GM12878 (cell line): Measurements from ENCODE around the gene PRKG1. TPM values are rescaled to one million over a fixed set of nuclear protein-coding genes. Genes with fewer than 3 reads are reported as not detected.

Experiments used
- ATAC-seq: fragments of 200-7000 bp; cut with Tn5 transposase; 3 replicates; pipeline ENCODE4 v1.9.1; 2020; ENCODE audit warnings: mild to moderate bottlenecking, moderate library complexity
- BruUV-seq: library from RNA; stranded (reverse); fragments of 400-500 nt; replicated peaks from 2 replicates; lab custom pipeline; 2021; lab: Mats Ljungman, UMichigan
- CTCF ChIA-PET: fragments of 300-600 bp; sonication (Branson Sonifier 250); formaldehyde crosslinking; extraction: SDS; loops from one replicate; lab custom pipeline; 2021; ENCODE audit warnings: inconsistent platforms; lab: Yijun Ruan, JAX
- POLR2A ChIA-PET: fragments of 350-600 bp; formaldehyde crosslinking; extraction: SDS; loops from one replicate; lab custom pipeline; 2021; ENCODE audit warnings: inconsistent platforms; lab: Charles Lee
- RAD21 ChIA-PET: fragments of 300-600 bp; sonication (Branson Sonifier 250); formaldehyde crosslinking; loops from one replicate; lab custom pipeline; 2023; ENCODE audit warnings: antibody characterized with exemption; ENCODE audit not compliant: unreplicated experiment; lab: Charles Lee
- SMC1A ChIA-PET: fragments of 300-600 bp; sonication (Branson Sonifier 250); formaldehyde crosslinking; loops from one replicate; lab custom pipeline; 2023; ENCODE audit not compliant: unreplicated experiment, uncharacterized antibody; lab: Charles Lee
- DNase-seq: peaks from one replicate; pipeline ENCODE4 v3.0.0-alpha.2; 2011; ENCODE audit warnings: low read depth, low spot score
- FAIRE-seq: peaks from 3 replicates; lab custom pipeline; 2011; peaks lifted over from hg19 to GRCh38; lab: Jason Lieb, UNC
- H2AFZ ChIP-seq: 2 replicates; pipeline ENCODE4 v1.6.0; 2011; ENCODE audit warnings: low read depth, low read length, control low read depth; ENCODE audit not compliant: control insufficient read depth
- H3K27ac ChIP-seq: 2 replicates; pipeline ENCODE4 v1.5.1; 2011; ENCODE audit warnings: control low read depth; ENCODE audit not compliant: control insufficient read depth, insufficient read depth
- H3K27me3 ChIP-seq, 2 experiments: replicated peaks in 1 of 2; 2 replicates each; pipeline versions ENCODE4 v1.6.0 to v1.6.1; 2011; ENCODE audit warnings: low read length in 1 of 2; ENCODE audit not compliant: control insufficient read depth in 2 of 2, insufficient read depth in 2 of 2
- H3K36me3 ChIP-seq, 2 experiments: 2 replicates each; pipeline ENCODE4 v1.5.1; 2011; ENCODE audit warnings: low read length in 1 of 2; ENCODE audit not compliant: control insufficient read depth in 2 of 2, insufficient read depth in 2 of 2
- H3K4me1 ChIP-seq: 2 replicates; pipeline ENCODE4 v1.6.1; 2011; ENCODE audit warnings: mild to moderate bottlenecking, low read length, moderate library complexity, mixed read lengths; ENCODE audit not compliant: control insufficient read depth, insufficient read depth
- H3K4me2 ChIP-seq: 2 replicates; pipeline ENCODE4 v1.6.0; 2011; ENCODE audit warnings: control low read depth; ENCODE audit not compliant: control insufficient read depth, insufficient read depth
- H3K4me3 ChIP-seq: fragments of 200-600 bp; sonication (generic); 2 replicates; pipeline ENCODE4 v1.5.1; 2016
- H3K79me2 ChIP-seq: 2 replicates; pipeline ENCODE4 v1.6.0; 2011; ENCODE audit warnings: low read length; ENCODE audit not compliant: control insufficient read depth, insufficient read depth
- H3K9ac ChIP-seq: 2 replicates; pipeline ENCODE4 v1.8.0; 2011; ENCODE audit warnings: low read length, control low read depth, mixed read lengths; ENCODE audit not compliant: control insufficient read depth, insufficient read depth
- H3K9me3 ChIP-seq: replicated peaks from 3 replicates; pipeline ENCODE4 v1.5.1; 2011; ENCODE audit warnings: mild to moderate bottlenecking, low read length; ENCODE audit not compliant: control insufficient read depth, insufficient read depth
- H4K20me1 ChIP-seq: 2 replicates; pipeline ENCODE4 v1.6.0; 2011; ENCODE audit not compliant: control insufficient read depth, insufficient read depth
- RB1 ChIP-seq: fragments of 450-650 bp; formaldehyde crosslinking; IDR thresholded peaks from 2 replicates; pipeline ENCODE4 v1.6.1; 2017; ENCODE audit warnings: mild to moderate bottlenecking, borderline replicate concordance
- SP1 ChIP-seq: IDR thresholded peaks from one replicate; pipeline ENCODE4 v1.6.1; 2011; ENCODE audit warnings: low read depth, low read length
- SREBF2 ChIP-seq: IDR thresholded peaks from 2 replicates; pipeline ENCODE4 v1.6.1; 2012; ENCODE audit warnings: mild to moderate bottlenecking, low read length
- WGBS: methylation state at CpG from one replicate; pipeline ENCODE4 v1.1.6; 2016; ENCODE audit warnings: low lambda C conversion rate; ENCODE audit not compliant: insufficient replicate concordance, insufficient coverage; ENCODE audit errors: missing lambda C conversion rate; 5-methylcytosine and 5-hydroxymethylcytosine counted together
- in situ Hi-C: fragments of 300-500 bp; cut with MboI; formaldehyde crosslinking; loops from 9 replicates; pipeline ENCODE4 v1.14.3; 2018; ENCODE audit warnings: mixed read lengths
- intact Hi-C: fragments of 100-400 bp; cut with micrococcal nuclease; formaldehyde crosslinking; loops from one replicate; pipeline ENCODE4 v1.14.2; 2022; ENCODE audit not compliant: unreplicated experiment
- polyA plus RNA-seq, 11 experiments: library from polyadenylated mRNA; depleted of rRNA in 4 of 11; unstranded in 6 of 11; stranded (reverse) in 5 of 11; fragments of >200 nt; fragmentation: Nextera tagmentation in 4 of 11; fragmentation: Illumina TruSeq in 1 of 11; extraction: Ambion mirVana in 4 of 11; extraction: Trizol in 1 of 11; gene quantifications; 1 replicate in 1 of 11; 2 replicates in 10 of 11; pipeline versions ENCODE4 v1.2.1 to v1.2.3, GENCODE V29; 2011 to 2016; ENCODE audit warnings: inconsistent platforms in 2 of 11, missing spikeins in 2 of 11, low read depth in 1 of 11
- total RNA-seq, 4 experiments: library from RNA; depleted of rRNA in 3 of 4; stranded (reverse); fragments of >200 nt in 3 of 4; fragmentation: Illumina TruSeq in 1 of 4; extraction: Trizol in 1 of 4; gene quantifications; 2 replicates each; pipeline versions ENCODE4 v1.2.1 to v1.2.3, GENCODE V29; 2013 to 2021
- TF ChIP-seq, protein P1 (sequence below): fragments of 450-650 bp; IDR thresholded peaks from 2 replicates; pipeline ENCODE4 v1.6.1; 2017; ENCODE audit warnings: low read depth, mild to moderate bottlenecking, moderate library complexity
- TF ChIP-seq, protein P2 (sequence below): fragments of 450-650 bp; conservative IDR thresholded peaks from 2 replicates; pipeline ENCODE4 v1.6.1; 2017; ENCODE audit warnings: mild to moderate bottlenecking, moderate library complexity

PRKG1 gene
- total and polyA plus RNA-seq, 10 of the 15 experiments (the other 5 are each of a cell fraction or from before 2014, with no cell fraction given): 0.04 to 0.05 TPM; not detected in 8

DNA sequence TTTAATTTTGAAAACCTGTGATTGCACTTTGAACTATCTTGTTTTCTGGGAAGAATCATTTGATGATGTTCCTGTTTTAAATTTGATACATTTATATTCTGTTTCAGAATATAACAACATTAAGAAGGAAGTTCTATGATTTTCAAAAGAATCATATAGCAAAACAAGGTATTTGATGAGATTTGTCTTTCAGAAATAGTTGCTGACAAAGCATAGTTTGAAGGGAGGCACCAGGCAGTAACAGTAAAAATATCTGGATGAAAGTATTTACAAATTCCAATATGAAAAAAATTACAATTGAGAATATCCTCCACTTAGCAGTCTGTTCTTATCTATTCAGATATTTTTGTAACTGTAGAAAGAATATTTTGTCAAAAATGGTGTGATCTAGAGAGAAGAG lies 891.2 kb downstream of the PRKG1 start (continued):
- TF ChIP-seq, protein P1, sequence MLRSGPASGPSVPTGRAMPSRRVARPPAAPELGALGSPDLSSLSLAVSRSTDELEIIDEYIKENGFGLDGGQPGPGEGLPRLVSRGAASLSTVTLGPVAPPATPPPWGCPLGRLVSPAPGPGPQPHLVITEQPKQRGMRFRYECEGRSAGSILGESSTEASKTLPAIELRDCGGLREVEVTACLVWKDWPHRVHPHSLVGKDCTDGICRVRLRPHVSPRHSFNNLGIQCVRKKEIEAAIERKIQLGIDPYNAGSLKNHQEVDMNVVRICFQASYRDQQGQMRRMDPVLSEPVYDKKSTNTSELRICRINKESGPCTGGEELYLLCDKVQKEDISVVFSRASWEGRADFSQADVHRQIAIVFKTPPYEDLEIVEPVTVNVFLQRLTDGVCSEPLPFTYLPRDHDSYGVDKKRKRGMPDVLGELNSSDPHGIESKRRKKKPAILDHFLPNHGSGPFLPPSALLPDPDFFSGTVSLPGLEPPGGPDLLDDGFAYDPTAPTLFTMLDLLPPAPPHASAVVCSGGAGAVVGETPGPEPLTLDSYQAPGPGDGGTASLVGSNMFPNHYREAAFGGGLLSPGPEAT: no peak
- no peak for TF ChIP-seq RB1
- TF ChIP-seq, all 136 proteins: peak for 0

DNA sequence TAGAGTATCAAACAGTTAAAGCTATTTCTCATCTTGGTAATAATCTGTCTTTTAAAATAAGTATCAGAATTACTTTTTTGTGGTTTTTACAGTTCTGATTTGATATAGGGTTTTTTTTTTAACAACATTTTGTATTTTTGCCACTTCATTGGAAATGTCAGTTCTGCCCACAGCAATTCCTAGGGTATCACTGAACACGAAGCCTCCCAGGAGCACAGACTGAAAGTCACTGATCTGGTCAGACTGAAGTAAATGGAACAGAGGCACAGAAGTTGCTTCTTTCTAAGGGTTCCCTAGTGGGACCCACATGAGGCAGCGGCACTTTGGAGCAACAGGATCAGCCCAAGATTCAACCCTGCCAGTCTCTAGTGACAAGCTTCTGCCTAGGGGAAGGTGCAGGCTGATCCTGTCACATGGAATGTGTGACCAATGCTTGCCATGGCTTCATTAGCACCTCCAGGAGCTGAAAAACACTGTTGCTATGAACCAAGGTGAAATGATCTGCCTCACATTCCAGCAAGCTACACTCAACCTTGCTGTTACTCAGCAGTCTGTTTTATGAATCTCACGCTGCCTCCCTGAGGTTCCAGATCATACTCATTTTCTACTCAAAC lies 898.6 kb downstream of the PRKG1 start:
- no peak for DNase-seq
- RAD21 ChIA-PET: no interaction called here
- CTCF ChIA-PET: interaction anchor here (1.0 to 2.1 kb wide), 3 partner anchors 9 to 90 kb away, joined by 3 to 5 read pairs (median 3); no protein-coding TSS in a partner anchor
- Histone ChIP-seq H3K27me3 (no peaks in the 10 kb centered on the region; a peak in 1 of 4 replicates), H3K27ac (no peak overlapping the region), H3K9ac (no peak overlapping the region), H3K9me3 (no peaks in the 10 kb centered on the region), H4K20me1 (no peaks in the 10 kb centered on the region), H3K4me2 (no peak overlapping the region), H3K4me3 (no peak overlapping the region), H3K36me3 (no peaks in the 10 kb centered on the region)
- POLR2A ChIA-PET: no interaction called here
- SMC1A ChIA-PET: no interaction called here
- no TSS peak for BruUV-seq
- FAIRE-seq: no peak
- 2% methylated on average over 3 of the region's 3 CpGs for WGBS
- ATAC-seq: no peak
- TF ChIP-seq SREBF2 (no peak), SP1 (no peak)
- TF ChIP-seq, protein P2, sequence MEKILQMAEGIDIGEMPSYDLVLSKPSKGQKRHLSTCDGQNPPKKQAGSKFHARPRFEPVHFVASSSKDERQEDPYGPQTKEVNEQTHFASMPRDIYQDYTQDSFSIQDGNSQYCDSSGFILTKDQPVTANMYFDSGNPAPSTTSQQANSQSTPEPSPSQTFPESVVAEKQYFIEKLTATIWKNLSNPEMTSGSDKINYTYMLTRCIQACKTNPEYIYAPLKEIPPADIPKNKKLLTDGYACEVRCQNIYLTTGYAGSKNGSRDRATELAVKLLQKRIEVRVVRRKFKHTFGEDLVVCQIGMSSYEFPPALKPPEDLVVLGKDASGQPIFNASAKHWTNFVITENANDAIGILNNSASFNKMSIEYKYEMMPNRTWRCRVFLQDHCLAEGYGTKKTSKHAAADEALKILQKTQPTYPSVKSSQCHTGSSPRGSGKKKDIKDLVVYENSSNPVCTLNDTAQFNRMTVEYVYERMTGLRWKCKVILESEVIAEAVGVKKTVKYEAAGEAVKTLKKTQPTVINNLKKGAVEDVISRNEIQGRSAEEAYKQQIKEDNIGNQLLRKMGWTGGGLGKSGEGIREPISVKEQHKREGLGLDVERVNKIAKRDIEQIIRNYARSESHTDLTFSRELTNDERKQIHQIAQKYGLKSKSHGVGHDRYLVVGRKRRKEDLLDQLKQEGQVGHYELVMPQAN: no peak
- TF ChIP-seq, all 136 proteins: peak for 0
- intact Hi-C loops (no loop called here), in situ Hi-C loops (loop anchor here (25.0 kb wide), 1 partner anchor 911 kb away; the partner anchor contains the start of gene PRKG1)
- Histone ChIP-seq H3K4me1 (no peaks in the 10 kb centered on the region), H2AFZ (no peak overlapping the region), H3K79me2 (no peaks in the 10 kb centered on the region)
